ENCODE measurements around the gene IL13RA1.
"Not testable (repeated sequence)": the region's sequence is repeated elsewhere in the genome, so short reads cannot be mapped to it uniquely, and the experiment has no call there.

IL13RA1 gene

DNA sequence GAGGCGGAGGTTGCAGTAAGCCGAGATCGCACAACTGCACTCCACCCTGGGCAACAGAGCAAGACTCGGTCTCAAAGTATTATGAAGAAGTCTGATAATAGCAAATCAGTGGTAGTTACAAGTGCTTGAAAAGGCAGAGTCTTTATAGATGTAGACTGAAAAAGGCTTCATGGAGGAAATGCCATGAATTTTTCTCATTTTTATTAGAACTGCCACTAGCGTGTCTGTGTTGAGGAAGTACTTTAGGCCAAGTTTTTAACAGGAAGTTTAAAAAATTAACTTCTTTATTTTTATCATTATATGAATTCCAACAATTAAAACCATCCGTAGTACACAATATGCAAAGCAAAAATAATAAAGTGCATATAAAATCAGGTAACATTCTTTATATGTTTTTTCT, 32.8 kb upstream of the IL13RA1 start:
- in situ Hi-C loops (cut with MboI; ENCODE audit: low sequenced_read_pairs, unreplicated experiment), result no loop called here
- TF ChIP-seq, protein P1, sequence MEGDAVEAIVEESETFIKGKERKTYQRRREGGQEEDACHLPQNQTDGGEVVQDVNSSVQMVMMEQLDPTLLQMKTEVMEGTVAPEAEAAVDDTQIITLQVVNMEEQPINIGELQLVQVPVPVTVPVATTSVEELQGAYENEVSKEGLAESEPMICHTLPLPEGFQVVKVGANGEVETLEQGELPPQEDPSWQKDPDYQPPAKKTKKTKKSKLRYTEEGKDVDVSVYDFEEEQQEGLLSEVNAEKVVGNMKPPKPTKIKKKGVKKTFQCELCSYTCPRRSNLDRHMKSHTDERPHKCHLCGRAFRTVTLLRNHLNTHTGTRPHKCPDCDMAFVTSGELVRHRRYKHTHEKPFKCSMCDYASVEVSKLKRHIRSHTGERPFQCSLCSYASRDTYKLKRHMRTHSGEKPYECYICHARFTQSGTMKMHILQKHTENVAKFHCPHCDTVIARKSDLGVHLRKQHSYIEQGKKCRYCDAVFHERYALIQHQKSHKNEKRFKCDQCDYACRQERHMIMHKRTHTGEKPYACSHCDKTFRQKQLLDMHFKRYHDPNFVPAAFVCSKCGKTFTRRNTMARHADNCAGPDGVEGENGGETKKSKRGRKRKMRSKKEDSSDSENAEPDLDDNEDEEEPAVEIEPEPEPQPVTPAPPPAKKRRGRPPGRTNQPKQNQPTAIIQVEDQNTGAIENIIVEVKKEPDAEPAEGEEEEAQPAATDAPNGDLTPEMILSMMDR (IDR thresholded peaks at IDR 0.05; ENCODE audit: borderline replicate concordance, control extremely low read depth, extremely low read depth, insufficient read depth, missing control alignments), result no peak
- DNase-seq (ENCODE audit: low spot score), result no peak

DNA sequence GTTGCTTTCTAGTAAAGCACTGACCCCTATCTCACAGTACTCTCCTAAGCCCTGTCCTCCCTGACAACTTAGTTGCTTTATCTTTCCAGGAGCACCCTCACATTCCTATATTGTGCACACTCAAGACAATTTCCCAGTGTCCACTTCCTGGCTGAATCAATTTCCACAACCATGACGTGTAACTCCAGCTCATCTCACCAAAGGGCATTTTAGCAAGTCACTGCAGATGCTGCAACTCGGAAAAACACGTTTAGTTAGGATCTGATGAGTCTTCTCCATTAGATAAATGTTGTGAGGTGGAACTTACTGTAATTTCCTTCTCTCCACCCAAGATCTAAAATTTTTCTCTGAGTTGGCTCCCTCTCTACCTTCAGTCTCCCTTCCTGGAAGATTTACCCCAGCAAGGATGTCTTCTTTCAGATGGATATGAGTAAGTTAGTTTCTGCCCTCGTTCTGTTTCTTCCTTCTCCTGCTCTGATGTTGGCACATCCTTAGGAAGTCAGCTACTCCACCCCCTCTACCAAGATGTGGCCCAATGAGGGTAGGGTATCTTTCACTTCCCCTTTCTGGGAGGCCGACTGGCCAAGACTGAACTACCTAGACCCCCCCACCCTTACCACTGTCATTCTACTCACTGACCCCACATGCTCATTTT, 28.8 kb upstream of the IL13RA1 start:
- TF ChIP-seq, protein P1 (IDR thresholded peaks at IDR 0.05; ENCODE audit: borderline replicate concordance, control extremely low read depth, extremely low read depth, insufficient read depth, missing control alignments), result no peak
- DNase-seq (ENCODE audit: low spot score), result no peak
- in situ Hi-C loops (cut with MboI; ENCODE audit: low sequenced_read_pairs, unreplicated experiment), result no loop called here

- no peak for DNase-seq (ENCODE audit: low spot score)
- TF ChIP-seq, protein P1 (IDR thresholded peaks at IDR 0.05; ENCODE audit: borderline replicate concordance, control extremely low read depth, extremely low read depth, insufficient read depth, missing control alignments), result no peak
- in situ Hi-C loops (cut with MboI; ENCODE audit: low sequenced_read_pairs, unreplicated experiment), result no loop called here
Observed at GRCh38 chrX:118702741-118703140, 24.7 kb upstream of the IL13RA1 start.

DNA sequence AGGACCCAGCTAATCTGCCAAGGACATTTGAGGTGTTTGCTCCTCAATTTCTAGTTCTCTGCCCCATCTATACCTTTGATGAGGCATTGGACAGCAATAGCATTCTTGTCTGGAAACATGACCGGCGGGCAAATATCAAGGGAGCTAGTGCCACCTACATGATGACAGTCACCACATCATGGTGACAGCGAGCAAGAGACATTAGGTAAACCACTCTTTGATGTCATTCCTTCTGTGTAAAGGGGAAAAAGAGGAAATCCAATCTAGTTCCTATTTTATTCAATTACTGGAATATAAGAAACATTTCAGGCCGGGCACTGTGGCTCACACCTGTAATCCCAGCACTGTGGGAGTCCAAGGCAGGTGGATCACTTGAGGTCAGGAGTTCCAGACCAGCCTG, 20.7 kb upstream of the IL13RA1 start:
- TF ChIP-seq, protein P1 (IDR thresholded peaks at IDR 0.05; ENCODE audit: borderline replicate concordance, control extremely low read depth, extremely low read depth, insufficient read depth, missing control alignments), result no peak
- no peak for DNase-seq (ENCODE audit: low spot score)
- in situ Hi-C loops (cut with MboI; ENCODE audit: low sequenced_read_pairs, unreplicated experiment), result no loop called here

- DNase-seq (ENCODE audit: low spot score), result no peak
- in situ Hi-C loops (cut with MboI; ENCODE audit: low sequenced_read_pairs, unreplicated experiment), result no loop called here
- TF ChIP-seq, protein P1 (IDR thresholded peaks at IDR 0.05; ENCODE audit: borderline replicate concordance, control extremely low read depth, extremely low read depth, insufficient read depth, missing control alignments), result no peak
Observed at GRCh38 chrX:118714521-118714920, 12.9 kb upstream of the IL13RA1 start.

GRCh38 chrX:118715917-118716316, 11.5 kb upstream of the IL13RA1 start:
- in situ Hi-C loops (cut with MboI; ENCODE audit: low sequenced_read_pairs, unreplicated experiment); DNase-seq (ENCODE audit: low spot score): not testable (repeated sequence)

GRCh38 chrX:118716833-118717232, 10.6 kb upstream of the IL13RA1 start:
- DNase-seq (ENCODE audit: low spot score); in situ Hi-C loops (cut with MboI; ENCODE audit: low sequenced_read_pairs, unreplicated experiment): not testable (repeated sequence)

Measured in GM13976 (cell line).